H1 (cell line): Measurements from ENCODE around the gene DNAI2. TPM values are rescaled to one million over a fixed set of nuclear protein-coding genes. Genes with fewer than 3 reads are reported as not detected.

ENCODE experiments used
- CTCF ChIA-PET: fragments of 300-600 bp; sonication (Branson Sonifier 250); formaldehyde crosslinking; loops from one replicate; lab custom pipeline; 2021; ENCODE audit not compliant: partially characterized antibody; lab: Charles Lee
- POLR2A ChIA-PET: fragments of 300-600 bp; sonication (Branson Sonifier 250); formaldehyde crosslinking; loops from one replicate; lab custom pipeline; 2021; ENCODE audit warnings: inconsistent platforms; ENCODE audit not compliant: partially characterized antibody; lab: Charles Lee
- DNase-seq, 2 experiments: peaks; one replicate each; pipeline versions ENCODE4 v3.0.0 to v3.0.0-alpha.2; 2010 to 2022; ENCODE audit warnings: low spot score in 2 of 2, low read depth in 1 of 2, mixed read lengths in 1 of 2
- FAIRE-seq: peaks from 2 replicates; lab custom pipeline; 2011; peaks lifted over from hg19 to GRCh38; lab: Jason Lieb, UNC
- H2AFZ ChIP-seq: 2 replicates; pipeline ENCODE4 v1.8.1; 2012; ENCODE audit warnings: low read length, inconsistent platforms
- H2AK5ac ChIP-seq: 2 replicates; pipeline ENCODE4 v1.6.1; 2013; ENCODE audit warnings: low read depth, low read length
- H2BK120ac ChIP-seq: replicated peaks from 2 replicates; pipeline ENCODE3; 2013; ENCODE audit warnings: low read depth, low read length, inconsistent platforms
- H2BK12ac ChIP-seq: 2 replicates; pipeline ENCODE4 v1.6.1; 2013; ENCODE audit warnings: low read depth, low read length
- H2BK15ac ChIP-seq: 2 replicates; pipeline ENCODE4 v1.6.1; 2013; ENCODE audit warnings: low read length
- H2BK20ac ChIP-seq: 2 replicates; pipeline ENCODE4 v1.6.1; 2013; ENCODE audit warnings: low read length
- H2BK5ac ChIP-seq: 2 replicates; pipeline ENCODE4 v1.6.1; 2013; ENCODE audit warnings: low read depth, low read length
- H3K14ac ChIP-seq: 2 replicates; pipeline ENCODE4 v1.6.1; 2013; ENCODE audit warnings: inconsistent platforms; ENCODE audit not compliant: insufficient read length
- H3K18ac ChIP-seq: 2 replicates; pipeline ENCODE4 v1.6.1; 2013; ENCODE audit warnings: low read length; ENCODE audit errors: extremely low read depth
- H3K23ac ChIP-seq: 2 replicates; pipeline ENCODE4 v1.6.1; 2013; ENCODE audit warnings: inconsistent platforms; ENCODE audit not compliant: insufficient read length
- H3K23me2 ChIP-seq: 2 replicates; pipeline ENCODE4 v1.6.1; 2013; ENCODE audit warnings: low read depth, low read length
- H3K27ac ChIP-seq: 2 replicates; pipeline ENCODE4 v1.6.1; 2011; ENCODE audit warnings: low read depth, low read length, inconsistent platforms
- H3K27me3 ChIP-seq, 4 experiments: replicated peaks in 1 of 4; 1 replicate in 1 of 4; 2 replicates in 3 of 4; pipeline versions ENCODE4 v1.6.1 to v1.8.1; 2011 to 2013; ENCODE audit warnings: low read length in 3 of 4, mild to moderate bottlenecking in 3 of 4, inconsistent platforms in 2 of 4, mixed read lengths in 2 of 4, moderate library complexity in 1 of 4; ENCODE audit not compliant: control insufficient read depth in 3 of 4, insufficient read depth in 3 of 4; ENCODE audit errors: extremely low read depth in 1 of 4
- H3K36me3 ChIP-seq, 4 experiments: 2 replicates each; pipeline versions ENCODE4 v1.6.1 to v1.8.1; 2011 to 2013; ENCODE audit warnings: mild to moderate bottlenecking in 4 of 4, low read length in 3 of 4, moderate library complexity in 2 of 4, control low read depth in 1 of 4, inconsistent platforms in 1 of 4; ENCODE audit not compliant: insufficient read depth in 4 of 4, control insufficient read depth in 2 of 4
- H3K4ac ChIP-seq: replicated peaks from 2 replicates; pipeline ENCODE3; 2013; ENCODE audit warnings: low read length, low read depth, mixed read lengths, inconsistent platforms; ENCODE audit not compliant: insufficient read length
- H3K4me1 ChIP-seq, 4 experiments: replicated peaks in 1 of 4; 1 replicate in 1 of 4; 2 replicates in 3 of 4; pipeline versions ENCODE4 v1.6.1 to v1.8.1; 2011 to 2013; ENCODE audit warnings: low read length in 3 of 4, inconsistent platforms in 2 of 4, mixed read lengths in 1 of 4; ENCODE audit not compliant: insufficient read depth in 4 of 4, control insufficient read depth in 3 of 4
- H3K4me2 ChIP-seq, 2 experiments: 2 replicates each; pipeline versions ENCODE4 v1.6.1 to v1.8.1; 2011 to 2013; ENCODE audit warnings: low read depth in 2 of 2, low read length in 2 of 2, control low read depth in 1 of 2, inconsistent platforms in 1 of 2, mild to moderate bottlenecking in 1 of 2; ENCODE audit not compliant: insufficient read depth in 1 of 2
- H3K4me3 ChIP-seq, 4 experiments: fragments of 200-600, 300-600 bp in 1 of 4; sonication (generic), shearing (Covaris generic), sonication (Bioruptor Twin) in 1 of 4; 2 replicates each; pipeline versions ENCODE4 v1.5.1 to v1.8.1; 2011 to 2016; ENCODE audit warnings: low read length in 4 of 4, low read depth in 3 of 4, control low read depth in 2 of 4, inconsistent platforms in 2 of 4, mild to moderate bottlenecking in 2 of 4, mixed read lengths in 1 of 4, moderate library complexity in 1 of 4; ENCODE audit not compliant: insufficient read depth in 2 of 4; ENCODE audit errors: extremely low read depth in 1 of 4
- H3K56ac ChIP-seq: replicated peaks from 2 replicates; pipeline ENCODE3; 2013; ENCODE audit warnings: low read depth, mild to moderate bottlenecking, mixed read lengths, low read length, inconsistent platforms; ENCODE audit not compliant: insufficient read length
- H3K79me1 ChIP-seq: 2 replicates; pipeline ENCODE4 v1.6.1; 2013; ENCODE audit warnings: low read depth, low read length, control low read depth
- H3K79me2 ChIP-seq, 2 experiments: 2 replicates each; pipeline versions ENCODE4 v1.6.1 to v1.8.1; 2012 to 2013; ENCODE audit warnings: low read length in 2 of 2, mild to moderate bottlenecking in 2 of 2, inconsistent platforms in 1 of 2; ENCODE audit not compliant: insufficient read depth in 2 of 2, control insufficient read depth in 1 of 2
- H3K9ac ChIP-seq, 4 experiments: replicated peaks in 1 of 4; 1 replicate in 1 of 4; 2 replicates in 3 of 4; pipeline versions ENCODE4 v1.6.1 to v1.8.1; 2011 to 2013; ENCODE audit warnings: low read depth in 3 of 4, low read length in 3 of 4, control low read depth in 2 of 4, mild to moderate bottlenecking in 2 of 4, moderate library complexity in 2 of 4, inconsistent platforms in 1 of 4; ENCODE audit errors: extremely low read depth in 1 of 4
- H3K9me3 ChIP-seq, 2 experiments: 2 replicates each; pipeline versions ENCODE4 v1.6.1 to v1.8.1; 2012 to 2013; ENCODE audit warnings: mild to moderate bottlenecking in 2 of 2, moderate library complexity in 2 of 2, control low read depth in 1 of 2, inconsistent platforms in 1 of 2, low read depth in 1 of 2, low read length in 1 of 2, mixed read lengths in 1 of 2; ENCODE audit not compliant: insufficient read depth in 2 of 2
- H4K20me1 ChIP-seq, 2 experiments: replicated peaks in 1 of 2; 2 replicates each; pipeline versions ENCODE3 to v1.8.1; 2011 to 2013; ENCODE audit warnings: inconsistent platforms in 2 of 2, low read length in 2 of 2, mild to moderate bottlenecking in 1 of 2; ENCODE audit not compliant: insufficient read depth in 2 of 2, control insufficient read depth in 1 of 2
- H4K5ac ChIP-seq: 2 replicates; pipeline ENCODE4 v1.6.1; 2013; ENCODE audit warnings: low read length, low read depth, mixed read lengths, inconsistent platforms; ENCODE audit not compliant: insufficient read length
- H4K8ac ChIP-seq: 2 replicates; pipeline ENCODE4 v1.8.0; 2013; ENCODE audit warnings: mild to moderate bottlenecking, moderate library complexity, low read length, inconsistent platforms; ENCODE audit not compliant: insufficient read depth; ENCODE audit errors: extremely low read depth
- H4K91ac ChIP-seq: replicated peaks from 2 replicates; pipeline ENCODE3; 2013; ENCODE audit warnings: low read length, mixed read lengths, inconsistent platforms; ENCODE audit not compliant: insufficient read length
- RNF2 ChIP-seq: fragments of 200-900, 300-1000 bp; sonication (generic); IDR thresholded peaks from 2 replicates; pipeline ENCODE4 v1.7.1; 2016; ENCODE audit warnings: borderline replicate concordance, low read depth, mild to moderate bottlenecking, antibody characterized with exemption, low read length; ENCODE audit not compliant: poor library complexity, severe bottlenecking; ENCODE audit errors: missing control alignments
- WGBS, 2 experiments: shearing (Covaris generic) in 1 of 2; methylation state at CpG; one replicate each; pipeline versions ENCODE4 v1.1.6 to v1.1.7; 2013 to 2015; ENCODE audit warnings: low lambda C conversion rate in 2 of 2, mixed read lengths in 2 of 2, inconsistent platforms in 1 of 2, low coverage in 1 of 2, missing lambda C conversion rate in 1 of 2; ENCODE audit not compliant: insufficient replicate concordance in 2 of 2, insufficient coverage in 1 of 2, insufficient read length in 1 of 2; ENCODE audit errors: extremely low coverage in 1 of 2, missing lambda C conversion rate in 1 of 2; 5-methylcytosine and 5-hydroxymethylcytosine counted together
- polyA plus RNA-seq, 7 experiments: library from polyadenylated mRNA; depleted of rRNA in 3 of 7; stranded (reverse) in 5 of 7; unstranded in 2 of 7; fragments of >200 nt in 5 of 7; fragments of 200-250 nt in 2 of 7; gene quantifications; 1 replicate in 5 of 7; 2 replicates in 1 of 7; 4 replicates in 1 of 7; pipeline versions ENCODE4 v1.2.1 to v1.2.3, GENCODE V29; 2011 to 2013; ENCODE audit warnings: missing spikeins in 2 of 7, mixed read lengths in 2 of 7
- total RNA-seq: library from RNA; stranded (reverse); fragmentation: NEBNext Ultra II Directional; extraction: Animal tissue kit (Norgen Biotek cat#: 25700); gene quantifications from 2 replicates; pipeline ENCODE4 v1.2.1, GENCODE V29; 2021

The DNAI2 gene
- total and polyA plus RNA-seq, 2 of the 8 experiments (the other 6 are each of a cell fraction or from before 2014, with no cell fraction given): 0.08 to 0.15 TPM

DNA sequence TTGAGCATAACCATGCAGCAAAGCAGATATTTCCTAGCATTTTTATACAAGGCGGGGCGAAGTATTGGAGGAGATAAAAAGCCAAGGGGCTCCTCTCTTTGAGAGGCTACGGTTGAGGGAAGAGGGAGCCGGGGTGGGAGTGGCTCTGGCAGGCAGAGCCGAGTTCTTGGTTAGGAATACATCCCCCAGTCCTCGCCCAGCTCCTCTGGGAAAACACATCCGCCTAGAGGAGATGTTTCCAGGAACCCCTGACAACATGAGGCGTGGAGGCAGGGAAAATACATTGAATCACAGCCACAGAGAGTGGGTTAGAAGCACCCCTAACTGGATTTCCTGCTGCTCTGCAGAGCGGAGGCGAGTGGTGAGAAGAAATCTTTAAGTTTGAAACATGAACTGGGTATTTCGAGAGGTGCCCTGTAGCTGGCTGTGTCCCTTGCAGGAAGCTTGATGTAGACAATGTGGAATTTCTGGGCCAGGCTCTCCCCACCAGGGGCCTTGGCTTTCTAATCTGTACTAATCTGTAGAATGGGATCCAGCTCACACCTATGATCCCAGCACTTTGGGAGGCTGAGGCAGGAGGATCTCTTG lies 33.3 kb upstream of the DNAI2 start:
- POLR2A ChIA-PET: interaction anchor here (1.2 to 8.2 kb wide), 4 partner anchors 10 to 38 kb away, joined by 3 to 61 read pairs (median 4); partner anchors contain the start of genes RPL38 and TTYH2
- TF ChIP-seq RNF2: no peak

More for the DNA sequence above, 33.3 kb upstream of the DNAI2 start:
- Histone ChIP-seq H4K20me1 (no peaks in the 10 kb centered on the region), H2BK5ac (no peak overlapping the region), H3K27me3 (no peaks in the 10 kb centered on the region), H4K8ac (no peak overlapping the region; the same call in 1 of the 2 replicates), H3K18ac (no peak overlapping the region), H2BK15ac (peak overlapping the region; percentile 72; the same call in 1 of the 2 replicates), H3K79me2 (no peaks in the 10 kb centered on the region), H3K4me3 (no peak overlapping the region), H4K5ac (no peak overlapping the region), H3K79me1 (no peaks in the 10 kb centered on the region), H3K23ac (no peak overlapping the region), H3K23me2 (no peaks in the 10 kb centered on the region), H4K91ac (no peak overlapping the region), H2BK120ac (no peak overlapping the region), H3K9ac (no peak overlapping the region), H3K36me3 (no peaks in the 10 kb centered on the region), H3K9me3 (no peaks in the 10 kb centered on the region), H2BK20ac (no peak overlapping the region), H3K4me2 (no peak overlapping the region), H2AK5ac (no peak overlapping the region), H2BK12ac (no peak overlapping the region), H3K14ac (no peak overlapping the region), H3K56ac (no peak overlapping the region), H3K27ac (no peak overlapping the region), H3K4ac (no peak overlapping the region), H3K4me1 (peaks cover 7 to 23% (median 15%) of the 10 kb centered on the region in 4 experiments), H2AFZ (no peak overlapping the region)
- CTCF ChIA-PET: interaction anchor here (0.8 to 2.5 kb wide), 5 partner anchors 20 to 530 kb away, joined by 3 to 6 read pairs (median 4); no protein-coding TSS in a partner anchor
- FAIRE-seq: no peak
- 78% methylated on average over 11 of the region's 11 CpGs; no CpG with 5 or more reads in 1 of the 2 experiments for WGBS, 2 experiments
- no peak for DNase-seq
